ENCODE data around the gene CACNA2D3.

CACNA2D3 gene

DNA sequence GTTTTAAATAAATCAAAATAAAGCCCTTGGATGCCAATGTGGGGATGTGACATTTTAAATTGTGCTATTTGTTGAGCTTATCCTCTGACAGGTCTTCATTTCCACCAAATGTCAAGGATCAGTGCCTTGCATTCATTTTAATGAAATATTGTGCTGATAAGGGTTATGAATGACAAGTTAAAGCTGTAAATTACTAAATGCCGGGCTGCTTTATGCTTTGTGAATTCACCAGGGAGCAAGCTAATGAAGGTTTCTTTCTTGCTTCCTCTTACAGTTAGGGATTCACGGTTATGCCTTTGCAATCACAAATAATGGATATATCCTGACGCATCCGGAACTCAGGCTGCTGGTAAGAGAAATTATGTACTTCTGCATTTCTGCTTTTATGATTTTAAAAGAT lies 723.8 kb downstream of the CACNA2D3 start:
- H3K27me3 ChIP-seq (ENCODE audit: low read length), result peaks cover 3% of the 10 kb centered on the region
- H3K27ac ChIP-seq (ENCODE audit: low read depth, low read length), result no peak overlapping the region
- H3K36me3 ChIP-seq (ENCODE audit: low read length), result no peaks in the 10 kb centered on the region
- H3K4me2 ChIP-seq (ENCODE audit: low read depth, low read length, poor library complexity, severe bottlenecking), result no peak overlapping the region
- no peak overlapping the region for H3K4me3 ChIP-seq (ENCODE audit: insufficient read depth, low read length, poor library complexity, severe bottlenecking)
- no peaks in the 10 kb centered on the region for H3K79me2 ChIP-seq (ENCODE audit: insufficient read depth, low read length)
- H4K20me1 ChIP-seq (ENCODE audit: low read depth, low read length), result no peaks in the 10 kb centered on the region
- no peaks in the 10 kb centered on the region for H3F3A ChIP-seq (ENCODE audit: insufficient read depth)
- no peak overlapping the region for H3K9ac ChIP-seq (ENCODE audit: low read length)
- no peak for TF ChIP-seq CTCF (IDR thresholded peaks at IDR 0.05; ENCODE audit: insufficient read depth, low read length, poor library complexity, severe bottlenecking)
- TF ChIP-seq EZH2phosphoT487 (conservative IDR thresholded peaks at IDR 0.05; ENCODE audit: low read length), result no peak
- H3K9me3 ChIP-seq (ENCODE audit: insufficient read depth, low read length), result no peaks in the 10 kb centered on the region
- no peaks in the 10 kb centered on the region for H3K9me2 ChIP-seq (replicated peaks; ENCODE audit: insufficient read depth, low read length)
- no peak overlapping the region for H2AFZ ChIP-seq (ENCODE audit: low read depth, low read length, severe bottlenecking)

DNA sequence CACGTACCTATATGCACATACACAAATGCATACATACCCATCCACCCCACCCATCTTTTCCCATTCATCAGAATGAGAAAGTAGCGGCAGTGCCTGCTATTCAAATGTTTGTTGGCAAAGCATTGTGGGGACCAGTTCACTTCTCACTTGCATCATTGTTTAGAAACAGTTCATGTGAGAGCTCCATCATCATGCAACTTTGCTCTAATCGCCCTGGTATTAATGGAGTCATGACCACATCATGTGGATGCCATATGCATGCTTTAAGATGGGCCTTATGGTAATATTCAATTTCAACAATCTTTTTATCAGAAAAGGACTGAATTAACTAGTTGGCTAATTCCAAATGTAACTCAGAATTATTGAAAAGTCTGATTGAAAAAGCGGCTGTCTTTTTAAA lies 725.0 kb downstream of the CACNA2D3 start:
- H2AFZ ChIP-seq (ENCODE audit: low read depth, low read length, severe bottlenecking), result no peak overlapping the region
- no peaks in the 10 kb centered on the region for H3K79me2 ChIP-seq (ENCODE audit: insufficient read depth, low read length)
- H3K9me3 ChIP-seq (ENCODE audit: insufficient read depth, low read length), result no peaks in the 10 kb centered on the region
- H3K9ac ChIP-seq (ENCODE audit: low read length), result no peak overlapping the region
- H4K20me1 ChIP-seq (ENCODE audit: low read depth, low read length), result no peaks in the 10 kb centered on the region
- H3F3A ChIP-seq (ENCODE audit: insufficient read depth), result no peaks in the 10 kb centered on the region
- H3K27me3 ChIP-seq (ENCODE audit: low read length), result peaks cover 3% of the 10 kb centered on the region
- H3K4me2 ChIP-seq (ENCODE audit: low read depth, low read length, poor library complexity, severe bottlenecking), result no peak overlapping the region
- H3K36me3 ChIP-seq (ENCODE audit: low read length), result no peaks in the 10 kb centered on the region
- no peak for TF ChIP-seq EZH2phosphoT487 (conservative IDR thresholded peaks at IDR 0.05; ENCODE audit: low read length)
- TF ChIP-seq CTCF (IDR thresholded peaks at IDR 0.05; ENCODE audit: insufficient read depth, low read length, poor library complexity, severe bottlenecking), result no peak
- H3K27ac ChIP-seq (ENCODE audit: low read depth, low read length), result no peak overlapping the region
- no peak overlapping the region for H3K4me3 ChIP-seq (ENCODE audit: insufficient read depth, low read length, poor library complexity, severe bottlenecking)
- no peaks in the 10 kb centered on the region for H3K9me2 ChIP-seq (replicated peaks; ENCODE audit: insufficient read depth, low read length)

DNA sequence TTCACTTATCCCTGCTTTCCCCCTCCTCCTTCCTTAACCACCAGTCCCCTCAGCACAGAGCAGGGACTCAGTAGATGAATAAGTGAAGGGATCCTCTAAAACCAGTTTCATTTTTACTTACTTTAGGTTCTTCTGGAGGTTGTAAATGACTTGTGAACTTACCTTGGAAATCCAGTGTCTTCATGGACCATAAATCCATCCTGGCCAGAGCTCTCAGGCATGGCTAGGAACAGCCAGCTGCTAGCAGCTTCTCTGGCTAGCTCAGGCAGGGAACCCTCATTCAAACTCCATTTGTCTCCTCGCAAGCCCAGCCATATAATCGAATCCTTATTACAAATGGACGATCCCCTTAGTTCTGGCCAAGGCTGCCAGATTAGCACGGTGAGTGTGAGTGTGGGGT lies 727.0 kb downstream of the CACNA2D3 start:
- Histone ChIP-seq H3F3A (ENCODE audit: insufficient read depth) (no peaks in the 10 kb centered on the region), H3K4me2 (ENCODE audit: low read depth, low read length, poor library complexity, severe bottlenecking) (no peak overlapping the region), H3K27ac (ENCODE audit: low read depth, low read length) (no peak overlapping the region), H3K27me3 (ENCODE audit: low read length) (peaks cover 3% of the 10 kb centered on the region), H3K9ac (ENCODE audit: low read length) (no peak overlapping the region), H3K4me3 (ENCODE audit: insufficient read depth, low read length, poor library complexity, severe bottlenecking) (no peak overlapping the region), H2AFZ (ENCODE audit: low read depth, low read length, severe bottlenecking) (no peak overlapping the region), H3K9me2 (replicated peaks; ENCODE audit: insufficient read depth, low read length) (no peaks in the 10 kb centered on the region), H3K79me2 (ENCODE audit: insufficient read depth, low read length) (no peaks in the 10 kb centered on the region), H3K9me3 (ENCODE audit: insufficient read depth, low read length) (no peaks in the 10 kb centered on the region), H4K20me1 (ENCODE audit: low read depth, low read length) (no peaks in the 10 kb centered on the region), H3K36me3 (ENCODE audit: low read length) (no peaks in the 10 kb centered on the region)
- TF ChIP-seq EZH2phosphoT487 (conservative IDR thresholded peaks at IDR 0.05; ENCODE audit: low read length), result no peak
- no peak for TF ChIP-seq CTCF (IDR thresholded peaks at IDR 0.05; ENCODE audit: insufficient read depth, low read length, poor library complexity, severe bottlenecking)

Measured in SU-DHL-6 (cell line).